BJ (cell line): ENCODE results near the gene NEAT1. TPM values are rescaled to one million over a fixed set of nuclear protein-coding genes. Genes with fewer than 3 reads are reported as not detected.

Experiments
- CTCF ChIA-PET: fragments of 350-600 bp; formaldehyde crosslinking; extraction: SDS; loops from one replicate; lab custom pipeline; 2021; ENCODE audit warnings: antibody characterized with exemption, inconsistent platforms; lab: Yijun Ruan, JAX
- POLR2A ChIA-PET: fragments of 300-600 bp; sonication (Branson Sonifier 250); formaldehyde crosslinking; extraction: SDS; loops from one replicate; lab custom pipeline; 2021; ENCODE audit warnings: antibody characterized with exemption; lab: Charles Lee
- DNase-seq: peaks from one replicate; pipeline ENCODE4 v3.0.0-alpha.2; 2011; ENCODE audit warnings: low read depth
- H3K27me3 ChIP-seq: 2 replicates; pipeline ENCODE4 v1.6.0; 2011; ENCODE audit warnings: low read length; ENCODE audit not compliant: control insufficient read depth, insufficient read depth
- H3K36me3 ChIP-seq: 2 replicates; pipeline ENCODE4 v1.5.1; 2011; ENCODE audit warnings: low read length; ENCODE audit not compliant: control insufficient read depth, insufficient read depth
- H3K4me3 ChIP-seq: 2 replicates; pipeline ENCODE4 v1.5.1; 2011; ENCODE audit warnings: low read depth, mild to moderate bottlenecking, control low read depth, low read length
- polyA plus RNA-seq: library from polyadenylated mRNA; depleted of rRNA; stranded (reverse); fragments of >200 nt; gene quantifications from 2 replicates; pipeline ENCODE4 v1.2.3, GENCODE V29; 2011
- TF ChIP-seq, protein P1 (sequence below): IDR thresholded peaks from 2 replicates; pipeline ENCODE4 v1.5.1; 2011; ENCODE audit warnings: low read depth, mild to moderate bottlenecking, control low read depth, inconsistent platforms, low read length, moderate library complexity; ENCODE audit not compliant: insufficient read depth

The NEAT1 gene
- polyA plus RNA-seq, 1 experiment: 59.2 TPM

- POLR2A ChIA-PET: no interaction called here
Observed at GRCh38 chr11:65438257-65439151, 15.9 kb downstream of the NEAT1 start.

DNA sequence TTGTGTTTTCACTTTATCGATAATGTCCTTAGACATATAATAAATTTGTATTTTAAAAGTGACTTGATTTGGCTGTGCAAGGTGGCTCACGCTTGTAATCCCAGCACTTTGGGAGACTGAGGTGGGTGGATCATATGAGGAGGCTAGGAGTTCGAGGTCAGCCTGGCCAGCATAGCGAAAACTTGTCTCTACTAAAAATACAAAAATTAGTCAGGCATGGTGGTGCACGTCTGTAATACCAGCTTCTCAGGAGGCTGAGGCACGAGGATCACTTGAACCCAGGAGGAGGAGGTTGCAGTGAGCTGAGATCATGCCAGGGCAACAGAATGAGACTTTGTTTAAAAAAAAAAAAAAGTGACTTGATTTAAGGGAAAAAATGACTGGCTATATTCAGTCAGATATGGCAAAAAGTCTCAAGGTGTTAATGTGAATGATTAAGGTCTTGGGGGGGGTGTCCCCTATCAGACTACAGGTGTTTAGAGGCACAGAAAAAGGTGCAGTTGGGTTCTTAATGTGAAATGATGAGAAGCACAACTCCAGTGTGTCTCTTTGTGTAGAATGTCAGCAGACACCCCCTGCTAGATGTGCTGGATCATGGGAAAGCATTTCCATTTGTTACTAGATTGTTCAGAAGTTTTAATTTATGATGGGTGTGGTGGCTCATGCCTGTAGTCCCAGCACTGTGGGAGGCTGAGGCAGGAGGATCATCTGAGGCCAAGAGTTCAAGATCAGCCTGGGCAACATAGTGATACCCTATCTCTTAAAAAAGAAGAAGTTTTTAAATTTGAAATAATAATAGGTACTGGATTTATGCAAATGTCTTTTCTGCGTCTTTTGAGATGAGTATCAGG is 17.0 kb downstream of the NEAT1 start:
- ChIA-PET POLR2A (interaction anchor here (0.6 to 0.7 kb wide), 2 partner anchors 177 to 982 kb away, joined by 3 to 12 read pairs; no protein-coding TSS in a partner anchor), CTCF (no interaction called here)
- no peak for DNase-seq

More at GRCh38 chr11:65438257-65439151, 15.9 kb downstream of the NEAT1 start:
- TF ChIP-seq, protein P1, sequence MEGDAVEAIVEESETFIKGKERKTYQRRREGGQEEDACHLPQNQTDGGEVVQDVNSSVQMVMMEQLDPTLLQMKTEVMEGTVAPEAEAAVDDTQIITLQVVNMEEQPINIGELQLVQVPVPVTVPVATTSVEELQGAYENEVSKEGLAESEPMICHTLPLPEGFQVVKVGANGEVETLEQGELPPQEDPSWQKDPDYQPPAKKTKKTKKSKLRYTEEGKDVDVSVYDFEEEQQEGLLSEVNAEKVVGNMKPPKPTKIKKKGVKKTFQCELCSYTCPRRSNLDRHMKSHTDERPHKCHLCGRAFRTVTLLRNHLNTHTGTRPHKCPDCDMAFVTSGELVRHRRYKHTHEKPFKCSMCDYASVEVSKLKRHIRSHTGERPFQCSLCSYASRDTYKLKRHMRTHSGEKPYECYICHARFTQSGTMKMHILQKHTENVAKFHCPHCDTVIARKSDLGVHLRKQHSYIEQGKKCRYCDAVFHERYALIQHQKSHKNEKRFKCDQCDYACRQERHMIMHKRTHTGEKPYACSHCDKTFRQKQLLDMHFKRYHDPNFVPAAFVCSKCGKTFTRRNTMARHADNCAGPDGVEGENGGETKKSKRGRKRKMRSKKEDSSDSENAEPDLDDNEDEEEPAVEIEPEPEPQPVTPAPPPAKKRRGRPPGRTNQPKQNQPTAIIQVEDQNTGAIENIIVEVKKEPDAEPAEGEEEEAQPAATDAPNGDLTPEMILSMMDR: no peak
- no peak overlapping the region for H3K4me3 ChIP-seq
- H3K27me3 ChIP-seq: no peaks in the 10 kb centered on the region
- H3K36me3 ChIP-seq: peaks cover 26% of the 10 kb centered on the region
- CTCF ChIA-PET: interaction anchor here (2.0 kb wide), 1 partner anchor 22 kb away, joined by 8 read pairs; no protein-coding TSS in a partner anchor
- no peak for DNase-seq

DNA sequence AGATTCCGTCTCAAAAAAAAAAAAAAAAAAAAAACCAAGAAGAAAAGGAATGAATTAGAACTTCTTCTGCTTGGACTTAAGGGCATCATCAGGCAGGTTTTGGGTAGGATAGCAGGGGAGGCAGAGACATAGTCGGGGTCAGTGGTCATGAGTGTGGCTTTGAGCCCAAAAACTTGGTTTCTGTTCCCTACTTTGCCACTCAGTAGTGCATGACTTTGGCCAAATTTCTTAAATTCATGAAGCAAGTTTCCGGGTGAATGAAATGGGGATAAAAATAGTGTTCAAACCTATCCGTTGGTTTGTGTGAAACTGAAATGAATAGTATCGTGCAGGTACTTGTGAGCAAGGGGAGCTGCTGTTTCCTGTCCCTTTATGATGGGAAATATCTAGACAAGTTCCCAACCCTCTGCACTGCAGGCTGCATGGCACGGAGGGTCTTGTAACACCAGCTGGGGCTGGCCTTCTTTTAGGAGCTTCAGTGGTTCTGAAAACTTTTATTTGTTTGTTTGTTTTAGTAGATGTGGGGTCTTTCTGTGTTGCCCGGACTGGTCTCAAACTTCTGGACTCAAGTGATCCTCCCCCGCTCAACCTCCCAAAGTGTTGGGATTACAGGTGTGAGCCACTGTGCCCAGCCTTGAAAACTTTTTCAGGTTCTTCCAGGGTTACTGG is 18.4 kb downstream of the NEAT1 start:
- peaks cover 34% of the 10 kb centered on the region for H3K36me3 ChIP-seq
- DNase-seq: no peak
- POLR2A ChIA-PET: interaction anchor here (0.6 kb wide), 1 partner anchor 62 kb away, joined by 4 read pairs; no protein-coding TSS in a partner anchor
- H3K4me3 ChIP-seq: no peak overlapping the region
- CTCF ChIA-PET: interaction anchor here (1.0 kb wide), 1 partner anchor 9 kb away, joined by 3 read pairs; no protein-coding TSS in a partner anchor
- TF ChIP-seq, protein P1: no peak
- no peaks in the 10 kb centered on the region for H3K27me3 ChIP-seq

More for the DNA sequence above, 17.0 kb downstream of the NEAT1 start:
- Histone ChIP-seq H3K4me3 (no peak overlapping the region), H3K27me3 (no peaks in the 10 kb centered on the region), H3K36me3 (peaks cover 33% of the 10 kb centered on the region)
- TF ChIP-seq, protein P1: no peak

DNA sequence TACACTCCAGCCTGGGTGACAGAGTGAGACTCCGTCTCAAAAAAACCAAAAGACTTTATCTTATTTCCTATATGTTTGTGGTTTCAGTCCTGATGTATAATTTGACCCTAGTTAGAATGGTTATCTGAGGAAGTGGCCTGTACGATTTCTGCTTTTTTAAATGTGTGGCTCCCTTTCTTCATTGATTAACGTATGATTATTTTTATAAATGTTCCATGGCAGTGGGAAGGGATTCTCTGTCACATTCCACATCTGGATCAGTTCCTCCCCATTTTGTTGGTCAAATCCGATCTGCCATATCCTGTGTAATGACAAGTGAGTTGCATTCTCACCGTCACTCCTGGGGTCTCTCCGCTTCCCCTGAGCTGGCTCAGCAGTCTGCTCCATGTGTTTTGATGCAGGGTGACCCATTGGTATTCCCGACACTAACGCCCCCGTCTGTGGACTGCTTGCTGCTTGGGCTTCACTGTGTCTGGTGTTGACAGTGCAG is 20.3 kb downstream of the NEAT1 start:
- Histone ChIP-seq H3K27me3 (no peaks in the 10 kb centered on the region), H3K36me3 (peaks cover 25% of the 10 kb centered on the region), H3K4me3 (no peak overlapping the region)
- ChIA-PET CTCF (interaction anchor here (2.1 kb wide), 1 partner anchor 36 kb away, joined by 5 read pairs; no protein-coding TSS in a partner anchor), POLR2A (no interaction called here)
- TF ChIP-seq, protein P1: no peak
- no peak for DNase-seq
